ENCODE results near the gene CNTRL. TPM values are rescaled to one million over a fixed set of nuclear protein-coding genes. Genes with fewer than 3 reads are reported as not detected.
"Not testable (repeated sequence)": the region's sequence is repeated elsewhere in the genome, so short reads cannot be mapped to it uniquely, and the experiment has no call there.

The CNTRL gene
- 10 to 100 TPM; 59.1 to 74.3 (median 60.0) TPM for total RNA-seq
- total RNA-seq (2013): 133 TPM

- Mint-ChIP-seq H3K36me3 (no peaks in the 10 kb centered on the region), H3K27me3 (ENCODE audit: low read depth in 2 of 2) (no peaks in the 10 kb centered on the region), H3K9me3 (no peaks in the 10 kb centered on the region), H3K4me1 (peaks cover 44 to 46% of the 10 kb centered on the region in 2 donors), H3K27ac (peak within 1 kb of the TSS; percentile 94 to 95), H3K4me3 (peak within 1 kb of the TSS; percentile 100)
- H3K4me3 ChIP-seq (ENCODE audit: low read length): peak within 1 kb of the TSS; percentile 84
- peaks cover 20% of the 10 kb centered on the region for H3K4me1 ChIP-seq (ENCODE audit: control insufficient read depth, insufficient read depth, low read length)
- no peak for TF ChIP-seq CTCF (IDR thresholded peaks at IDR 0.05)
- peak within 1 kb of the TSS; percentile 77 for H3K27ac ChIP-seq (ENCODE audit: low read length)
- no peaks in the 10 kb centered on the region for H3K36me3 ChIP-seq (ENCODE audit: control insufficient read depth, insufficient read depth, low read length)
- DNase-seq: peak; percentile 73 to 91
- WGBS (ENCODE audit: insufficient coverage): under 1% methylated on average over 85 of the region's 85 CpGs
- intact Hi-C loops (cut with micrococcal nuclease): loop anchor here (1.0 to 2.0 kb wide), 4 partner anchors 46 to 232 kb away; partner anchors contain the start of genes PSMD5 and RAB14
- no peaks in the 10 kb centered on the region for H3K27me3 ChIP-seq (ENCODE audit: control insufficient read depth, insufficient read depth, low read length)
- no peaks in the 10 kb centered on the region for H3K9me3 ChIP-seq (ENCODE audit: control insufficient read depth, insufficient read depth, low read length)
- ATAC-seq: peak; percentile 83 to 88 (median 88)
These were observed at the start of gene CNTRL for GRCh38 chr9:121074370-121075250. Gene CNTRL, plus strand, starts transcription at chr9:121074955. Its CDS starts 13,372 bp downstream, at chr9:121088327.

- Histone ChIP-seq H3K36me3 (ENCODE audit: control insufficient read depth, insufficient read depth, low read length) (no peaks in the 10 kb centered on the region), H3K9me3 (ENCODE audit: control insufficient read depth, insufficient read depth, low read length) (no peaks in the 10 kb centered on the region), H3K27ac (ENCODE audit: low read length) (no peak overlapping the region), H3K27me3 (ENCODE audit: control insufficient read depth, insufficient read depth, low read length) (no peaks in the 10 kb centered on the region), H3K4me1 (ENCODE audit: control insufficient read depth, insufficient read depth, low read length) (no peaks in the 10 kb centered on the region), H3K4me3 (ENCODE audit: low read length) (no peak overlapping the region)
- ATAC-seq (no peak), DNase-seq (no peak)
- Mint-ChIP-seq H3K27ac (no peak overlapping the region), H3K9me3 (no peaks in the 10 kb centered on the region), H3K36me3 (no peaks in the 10 kb centered on the region), H3K4me1 (no peaks in the 10 kb centered on the region), H3K4me3 (no peak overlapping the region), H3K27me3 (ENCODE audit: low read depth in 2 of 2) (no peaks in the 10 kb centered on the region)
- 90% methylated on average over 2 of the region's 3 CpGs for WGBS (ENCODE audit: insufficient coverage)
- no peak for TF ChIP-seq CTCF (IDR thresholded peaks at IDR 0.05)
- intact Hi-C loops (cut with micrococcal nuclease): no loop called here
These were observed 48.5 kb upstream of the CNTRL start for GRCh38 chr9:121026260-121026691.

GRCh38 chr9:121026768-121027167, 48.0 kb upstream of the CNTRL start:
- H3K27me3 ChIP-seq (ENCODE audit: control insufficient read depth, insufficient read depth, low read length): no peaks in the 10 kb centered on the region
- Mint-ChIP-seq H3K4me1 (no peaks in the 10 kb centered on the region), H3K27me3 (ENCODE audit: low read depth in 2 of 2) (no peaks in the 10 kb centered on the region), H3K36me3 (no peaks in the 10 kb centered on the region), H3K27ac (no peak overlapping the region), H3K9me3 (no peaks in the 10 kb centered on the region), H3K4me3 (no peak overlapping the region)
- no peak overlapping the region for H3K4me3 ChIP-seq (ENCODE audit: low read length)
- H3K36me3 ChIP-seq (ENCODE audit: control insufficient read depth, insufficient read depth, low read length): no peaks in the 10 kb centered on the region
- H3K4me1 ChIP-seq (ENCODE audit: control insufficient read depth, insufficient read depth, low read length): no peaks in the 10 kb centered on the region
- TF ChIP-seq CTCF (IDR thresholded peaks at IDR 0.05): no peak
- no peaks in the 10 kb centered on the region for H3K9me3 ChIP-seq (ENCODE audit: control insufficient read depth, insufficient read depth, low read length)
- intact Hi-C loops (cut with micrococcal nuclease): no loop called here
- DNase-seq (no peak), ATAC-seq (no peak)
- H3K27ac ChIP-seq (ENCODE audit: low read length): no peak overlapping the region

GRCh38 chr9:121028285-121028684, 46.5 kb upstream of the CNTRL start:
- intact Hi-C loops (cut with micrococcal nuclease); DNase-seq: not testable (repeated sequence)
- WGBS (ENCODE audit: insufficient coverage): 86% methylated on average over 4 of the region's 4 CpGs

More at GRCh38 chr9:121028285-121028684, 46.5 kb upstream of the CNTRL start:
- H3K27me3 Mint-ChIP-seq (ENCODE audit: low read depth in 2 of 2); H3K27ac Mint-ChIP-seq; H3K27me3 ChIP-seq (ENCODE audit: control insufficient read depth, insufficient read depth, low read length); ATAC-seq; H3K9me3 Mint-ChIP-seq; H3K36me3 Mint-ChIP-seq; H3K36me3 ChIP-seq (ENCODE audit: control insufficient read depth, insufficient read depth, low read length); H3K27ac ChIP-seq (ENCODE audit: low read length); H3K4me1 ChIP-seq (ENCODE audit: control insufficient read depth, insufficient read depth, low read length); H3K4me3 ChIP-seq (ENCODE audit: low read length); H3K9me3 ChIP-seq (ENCODE audit: control insufficient read depth, insufficient read depth, low read length); H3K4me1 Mint-ChIP-seq; H3K4me3 Mint-ChIP-seq: not testable (repeated sequence)

All from natural killer cell (primary cell).